GM18499 (cell line): Measurements from ENCODE around the gene HPS5.
"Not testable (repeated sequence)": the region's sequence is repeated elsewhere in the genome, so short reads cannot be mapped to it uniquely, and the experiment has no call there.

ENCODE experiments used
- ATAC-seq: cut with Tn5 transposase; IDR thresholded peaks from one replicate; pipeline ENCODE4 v1.9.1; 2021; ENCODE audit warnings: moderate number of reproducible peaks; ENCODE audit not compliant: insufficient read depth, unreplicated experiment

Gene HPS5

GRCh38 chr11:18282626-18283025 lies 39.3 kb downstream of the HPS5 start:
- ATAC-seq: no peak

GRCh38 chr11:18280438-18281045 lies 41.4 kb downstream of the HPS5 start:
- peak; percentile 76 for ATAC-seq

DNA sequence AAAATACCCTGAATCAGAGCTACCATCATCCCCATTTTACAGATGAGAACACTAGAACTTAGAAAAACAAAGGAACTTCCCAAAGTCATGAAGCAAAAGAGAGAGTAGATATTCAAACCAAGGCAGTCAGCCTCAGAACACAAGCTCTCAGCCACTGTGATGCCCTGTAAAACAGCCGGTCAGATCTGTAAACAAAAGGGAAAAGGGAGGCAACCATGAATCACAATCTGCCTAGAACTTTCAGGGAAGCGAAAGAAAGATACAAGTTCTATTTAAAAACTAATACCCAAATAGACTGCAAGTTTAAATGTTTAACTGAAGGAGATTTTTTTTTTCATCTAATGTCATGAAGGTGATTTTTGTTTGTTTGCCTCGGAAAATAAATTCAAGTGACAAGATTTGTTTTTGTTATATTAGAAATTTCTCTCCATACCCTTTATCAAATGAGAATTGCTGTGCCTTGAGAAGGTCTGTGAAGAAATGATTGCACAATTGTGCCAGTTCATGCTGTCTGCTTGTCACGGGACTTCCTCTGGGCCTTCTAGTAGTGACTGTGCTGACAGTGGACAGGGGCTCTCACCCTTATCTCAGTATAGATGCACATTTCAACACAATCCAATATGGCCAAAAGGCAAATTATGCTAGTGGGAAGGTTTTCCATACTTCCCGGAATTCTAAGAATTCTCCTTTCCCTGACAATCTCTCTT lies 44.2 kb downstream of the HPS5 start:
- ATAC-seq: no peak

- ATAC-seq: no peak
Observed at GRCh38 chr11:18271206-18271605, 50.7 kb downstream of the HPS5 start.

- no peak for ATAC-seq
Observed at GRCh38 chr11:18270102-18270501, 51.8 kb downstream of the HPS5 start.

DNA sequence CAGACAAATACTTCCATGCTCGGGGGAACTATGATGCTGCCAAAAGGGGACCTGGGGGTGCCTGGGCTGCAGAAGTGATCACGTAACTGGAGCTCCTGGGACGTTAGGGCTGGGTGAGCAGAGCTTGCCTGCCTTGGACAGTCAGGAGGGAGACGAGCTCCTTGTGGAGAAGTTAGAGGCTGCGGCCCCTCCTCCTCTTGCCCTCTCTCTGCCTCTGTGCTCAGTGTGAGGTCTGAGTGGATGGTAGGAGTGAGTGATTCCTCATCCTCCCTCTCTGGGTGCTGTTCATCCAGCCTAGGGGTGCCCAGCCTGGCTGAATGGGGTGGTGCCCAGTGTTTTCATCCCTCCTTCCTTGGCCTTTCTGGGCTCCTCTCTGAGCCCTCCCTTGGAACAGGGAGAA lies 52.7 kb downstream of the HPS5 start:
- not testable (repeated sequence) for ATAC-seq

- peak; percentile 20 for ATAC-seq
Observed at GRCh38 chr11:18267335-18268133, 54.4 kb downstream of the HPS5 start.

DNA sequence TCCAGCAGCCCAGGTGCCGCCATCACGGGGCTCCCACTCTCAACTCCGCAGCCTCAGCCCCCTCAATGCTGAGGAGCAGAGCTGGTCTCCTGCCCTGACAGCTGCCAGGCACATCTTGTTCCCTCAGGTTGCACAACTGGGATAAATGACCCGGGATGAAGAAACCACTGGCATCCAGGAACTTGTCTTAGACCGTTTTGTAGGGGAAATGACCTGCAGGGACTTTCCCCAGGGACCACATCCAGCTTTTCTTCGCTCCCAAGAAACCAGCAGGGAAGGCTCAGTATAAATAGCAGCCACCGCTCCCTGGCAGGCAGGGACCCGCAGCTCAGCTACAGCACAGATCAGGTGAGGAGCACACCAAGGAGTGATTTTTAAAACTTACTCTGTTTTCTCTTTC lies 56.0 kb downstream of the HPS5 start, which contains the start of gene SAA1:
TSS of gene SAA1 (plus strand) at position 316 of the 400 bp plus-strand sequence. CDS start 624 bp downstream, outside the sequence.
- ATAC-seq: no peak

- no peak for ATAC-seq
Observed at GRCh38 chr11:18264677-18265555, 57.0 kb downstream of the HPS5 start.

DNA sequence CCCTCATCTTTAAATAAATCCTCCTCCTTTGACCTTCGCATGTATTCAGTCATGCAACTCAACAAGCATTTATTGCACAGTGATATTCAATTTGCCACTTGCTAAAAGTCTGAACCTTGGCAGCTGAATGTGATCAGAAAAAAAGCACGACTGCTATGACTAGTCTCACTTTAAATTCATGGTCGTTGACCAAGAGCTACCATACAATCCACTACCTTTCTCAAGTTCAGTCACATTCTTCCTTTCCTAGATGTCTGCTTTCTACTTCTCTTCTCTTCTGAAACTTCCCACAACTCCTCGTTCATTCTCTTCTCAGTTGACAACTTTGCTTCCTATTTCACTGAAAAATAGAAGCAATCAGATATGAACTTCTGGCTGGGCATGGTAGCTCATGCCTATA lies 57.9 kb downstream of the HPS5 start:
- ATAC-seq: no peak

- ATAC-seq: not testable (repeated sequence)
Observed at GRCh38 chr11:18262681-18263350, 59.1 kb downstream of the HPS5 start.

- ATAC-seq: no peak
Observed at GRCh38 chr11:18261721-18262120, 60.2 kb downstream of the HPS5 start.

- no peak for ATAC-seq
Observed at GRCh38 chr11:18259259-18259658, 62.7 kb downstream of the HPS5 start.

GRCh38 chr11:18254781-18255361 lies 67.1 kb downstream of the HPS5 start:
- no peak for ATAC-seq

DNA sequence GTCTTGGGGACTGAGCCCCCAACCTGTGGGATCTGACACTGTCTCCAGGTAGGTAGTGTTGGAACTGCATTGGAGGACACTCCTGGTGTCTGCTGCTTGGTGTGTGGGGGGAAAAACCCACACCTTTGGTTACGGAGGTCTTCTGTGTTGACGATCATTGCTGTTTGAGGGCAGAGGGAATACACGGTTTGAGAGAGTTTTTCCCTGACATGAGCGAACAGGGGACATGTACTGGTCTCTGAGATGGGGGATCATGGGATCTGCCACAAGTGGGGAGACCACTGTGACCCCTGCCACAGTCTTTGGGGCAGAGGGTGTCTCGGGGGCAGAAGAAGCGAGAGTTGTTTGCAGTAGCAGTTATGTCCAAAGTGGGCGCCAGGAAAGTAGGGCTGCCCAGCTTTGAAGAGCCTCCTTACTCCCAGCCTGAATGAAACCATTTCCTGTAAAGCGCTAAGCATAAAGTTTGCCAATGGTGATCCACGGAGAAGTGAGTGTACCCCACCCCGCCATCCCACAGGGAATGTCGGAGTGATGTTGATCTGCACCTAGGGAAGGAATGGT lies 68.1 kb downstream of the HPS5 start:
- no peak for ATAC-seq

GRCh38 chr11:18253233-18253632 lies 68.7 kb downstream of the HPS5 start:
- no peak for ATAC-seq

DNA sequence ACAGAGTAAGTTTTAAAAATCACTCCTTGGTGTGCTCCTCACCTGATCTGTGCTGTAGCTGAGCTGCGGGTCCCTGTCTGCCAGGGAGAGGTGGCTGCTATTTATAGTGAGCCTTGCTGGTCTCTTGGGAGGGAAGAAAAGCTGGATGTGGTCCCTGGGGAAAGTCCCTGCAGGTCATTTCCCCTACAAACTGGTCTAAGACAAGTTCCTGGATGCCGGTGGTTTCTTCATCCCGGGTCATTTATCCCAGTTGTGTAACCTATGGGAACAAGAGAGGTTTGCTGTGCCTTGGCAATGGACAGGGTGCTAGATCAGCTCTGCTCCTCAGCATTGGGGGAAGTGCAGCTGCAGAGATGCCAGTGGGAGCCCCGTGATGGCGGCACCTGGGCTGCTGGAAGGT lies 73.4 kb downstream of the HPS5 start, which contains the start of gene SAA2:
TSS of gene SAA2 (minus strand) at position 108 of the 400 bp plus-strand sequence. CDS start 657 bp downstream, outside the sequence.
- no peak for ATAC-seq

GRCh38 chr11:18247191-18247581 lies 74.8 kb downstream of the HPS5 start:
- ATAC-seq: peak; percentile 16
